Naive B cell (primary cell): ENCODE results near the gene CAMK2B. TPM values are rescaled to one million over a fixed set of nuclear protein-coding genes. Genes with fewer than 3 reads are reported as not detected.

ENCODE experiments used
- ATAC-seq, 2 donors: fragments of 150-1000 bp; cut with Tn5 transposase; 2 replicates each; pipeline ENCODE4 v1.10.0; 2021; ENCODE audit warnings: low read depth in 2 of 2, mild to moderate bottlenecking in 2 of 2, moderate library complexity in 2 of 2
- DNase-seq: peaks from one replicate; pipeline ENCODE4 v3.0.0; 2022
- H3K27ac Mint-ChIP-seq, 6 donors: one replicate each; pipeline ENCODE4 v1.8.0; 2020 to 2022; ENCODE audit warnings: mild to moderate bottlenecking in 6 of 6, mixed read lengths in 6 of 6, moderate library complexity in 5 of 6, inconsistent platforms in 2 of 6
- H3K27me3 Mint-ChIP-seq, 3 donors: one replicate each; pipeline ENCODE4 v1.8.0; 2021 to 2022; ENCODE audit warnings: mixed read lengths in 3 of 3, mild to moderate bottlenecking in 1 of 3
- H3K36me3 Mint-ChIP-seq, 2 donors: one replicate each; pipeline ENCODE4 v1.8.0; 2020 to 2022; ENCODE audit warnings: mixed read lengths in 2 of 2, inconsistent platforms in 1 of 2, mild to moderate bottlenecking in 1 of 2
- H3K4me1 Mint-ChIP-seq, 3 donors: one replicate each; pipeline ENCODE4 v1.8.0; 2020 to 2022; ENCODE audit warnings: mixed read lengths in 3 of 3, inconsistent platforms in 1 of 3, mild to moderate bottlenecking in 1 of 3, moderate library complexity in 1 of 3
- H3K4me3 Mint-ChIP-seq, 8 donors: one replicate each; pipeline ENCODE4 v1.8.0; 2020 to 2022; ENCODE audit warnings: mild to moderate bottlenecking in 8 of 8, mixed read lengths in 8 of 8, moderate library complexity in 8 of 8, inconsistent platforms in 2 of 8
- H3K9me3 Mint-ChIP-seq, 7 donors: one replicate each; pipeline ENCODE4 v1.8.0; 2020 to 2022; ENCODE audit warnings: mixed read lengths in 7 of 7, mild to moderate bottlenecking in 5 of 7, inconsistent platforms in 2 of 7, moderate library complexity in 1 of 7
- polyA plus RNA-seq, 6 donors: library from polyadenylated mRNA; unstranded; fragments of 300-500 nt; fragmentation: Illumina TruSeq; gene quantifications; one replicate each; pipeline ENCODE4 v1.2.3, GENCODE V29; 2021; ENCODE audit warnings: low read depth in 6 of 6

Gene CAMK2B
- polyA plus RNA-seq, 6 donors from 2014 or later: not detected

DNA sequence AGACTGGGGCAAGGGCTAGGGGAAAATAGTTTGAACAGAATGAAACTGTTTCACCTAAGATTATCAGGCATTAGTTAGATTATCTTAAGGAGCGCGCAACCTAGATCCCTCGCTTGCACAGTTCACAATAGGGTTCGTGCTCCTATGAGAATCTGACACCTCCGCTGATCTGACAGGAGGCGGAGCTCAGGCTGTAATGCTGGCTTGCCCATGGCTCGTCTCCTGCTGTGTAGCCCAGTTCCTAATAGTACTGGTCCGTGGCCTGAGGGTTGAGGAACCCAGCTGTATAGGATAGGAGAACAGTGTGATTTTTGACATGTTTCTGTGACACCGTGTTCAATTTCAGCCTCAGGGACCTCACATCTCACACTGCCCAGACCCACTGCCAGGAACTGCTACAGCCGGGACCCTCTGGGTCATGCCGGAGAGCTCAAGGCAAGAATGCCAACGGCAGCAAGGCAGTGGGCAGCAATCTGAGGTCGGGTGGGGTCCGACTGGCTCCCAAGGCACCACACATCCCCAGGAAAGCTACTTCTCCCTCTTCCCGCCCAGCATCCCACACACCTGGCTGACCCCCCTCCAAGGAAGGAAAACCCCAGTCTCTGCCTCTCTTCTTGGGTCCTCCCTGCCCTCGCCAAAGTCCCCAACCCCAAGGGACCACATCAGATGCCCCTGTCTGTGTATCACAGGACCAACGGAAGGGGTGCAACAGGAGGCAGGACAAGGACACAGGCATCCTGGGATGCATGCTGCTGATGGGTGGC lies 31.7 kb downstream of the CAMK2B start:
- Mint-ChIP-seq H3K4me3 (no peak overlapping the region), H3K36me3 (no peaks in the 10 kb centered on the region), H3K27me3 (peaks cover 41 to 75% (median 61%) of the 10 kb centered on the region in 3 donors), H3K27ac (no peak overlapping the region), H3K9me3 (peaks cover 0 to 5% (median 0%) of the 10 kb centered on the region in 7 donors), H3K4me1 (no peaks in the 10 kb centered on the region)
- ATAC-seq: no peak
- no peak for DNase-seq

DNA sequence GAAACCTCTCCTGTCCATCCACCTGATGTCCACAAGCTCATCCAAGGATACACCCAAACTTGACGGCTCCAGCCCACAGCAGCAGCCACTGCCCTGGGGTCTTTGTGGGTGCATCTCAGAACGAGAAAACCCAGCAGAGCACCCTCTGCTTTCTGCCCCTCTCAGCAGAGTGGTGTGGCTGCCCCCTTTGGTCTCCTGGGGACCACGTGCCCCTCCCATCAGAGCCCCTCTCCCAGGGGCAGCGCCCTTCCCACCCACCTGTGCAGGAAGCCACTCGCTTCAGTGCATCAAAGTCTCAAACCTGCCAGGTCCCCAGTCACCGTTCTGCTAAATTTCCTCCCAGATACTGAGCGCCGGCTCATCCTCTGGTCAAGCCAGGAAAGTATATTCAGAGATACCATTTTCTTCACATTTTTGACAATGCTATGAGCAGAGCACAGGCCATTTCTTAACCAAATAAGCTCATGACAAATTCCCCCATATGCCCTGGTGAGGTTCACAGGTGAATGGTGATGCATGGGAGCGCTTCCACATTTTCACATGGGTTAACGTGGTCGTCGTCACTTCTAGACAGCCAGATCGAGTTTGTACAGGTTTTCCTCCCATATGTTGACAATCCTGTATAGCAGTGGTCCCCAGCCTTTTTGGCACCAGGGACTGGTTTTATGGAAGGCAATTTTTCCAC lies 32.4 kb downstream of the CAMK2B start:
- ATAC-seq: no peak
- peaks cover 0 to 5% (median 0%) of the 10 kb centered on the region in 7 donors for H3K9me3 Mint-ChIP-seq
- H3K36me3 Mint-ChIP-seq: no peaks in the 10 kb centered on the region
- H3K27me3 Mint-ChIP-seq: peaks cover 41 to 70% (median 57%) of the 10 kb centered on the region in 3 donors
- H3K4me1 Mint-ChIP-seq: no peaks in the 10 kb centered on the region
- H3K4me3 Mint-ChIP-seq: no peak overlapping the region
- no peak for DNase-seq
- peak overlapping the region in 1 of 6 donors; percentile 28 for H3K27ac Mint-ChIP-seq

DNA sequence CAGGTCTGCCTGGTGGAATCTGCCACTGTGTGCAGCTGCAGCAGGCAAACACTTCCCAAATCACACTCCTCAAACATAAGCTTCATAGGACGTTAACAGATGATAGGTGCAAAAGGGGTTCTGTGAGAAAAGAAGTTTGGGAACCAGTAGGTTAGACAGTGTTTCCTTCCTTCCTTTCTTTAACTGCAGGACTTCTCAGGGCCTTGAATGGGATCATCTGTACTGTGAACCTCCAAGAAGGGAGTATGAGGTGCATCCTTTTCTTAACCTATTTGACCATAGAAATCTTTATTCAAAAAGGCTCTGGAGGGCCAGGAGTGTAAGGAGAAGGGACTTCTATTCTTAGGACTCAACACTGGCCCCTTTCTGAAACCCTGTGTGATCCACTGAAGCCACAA lies 33.0 kb downstream of the CAMK2B start:
- ATAC-seq (no peak), DNase-seq (no peak)
- no peak overlapping the region for H3K27ac Mint-ChIP-seq
- no peaks in the 10 kb centered on the region for H3K36me3 Mint-ChIP-seq
- H3K4me1 Mint-ChIP-seq: peaks cover under 1 to 2% (median under 1%) of the 10 kb centered on the region in 3 donors
- peaks cover 40 to 66% (median 55%) of the 10 kb centered on the region in 3 donors for H3K27me3 Mint-ChIP-seq
- peaks cover 0 to 5% (median 0%) of the 10 kb centered on the region in 7 donors for H3K9me3 Mint-ChIP-seq
- no peak overlapping the region for H3K4me3 Mint-ChIP-seq

DNA sequence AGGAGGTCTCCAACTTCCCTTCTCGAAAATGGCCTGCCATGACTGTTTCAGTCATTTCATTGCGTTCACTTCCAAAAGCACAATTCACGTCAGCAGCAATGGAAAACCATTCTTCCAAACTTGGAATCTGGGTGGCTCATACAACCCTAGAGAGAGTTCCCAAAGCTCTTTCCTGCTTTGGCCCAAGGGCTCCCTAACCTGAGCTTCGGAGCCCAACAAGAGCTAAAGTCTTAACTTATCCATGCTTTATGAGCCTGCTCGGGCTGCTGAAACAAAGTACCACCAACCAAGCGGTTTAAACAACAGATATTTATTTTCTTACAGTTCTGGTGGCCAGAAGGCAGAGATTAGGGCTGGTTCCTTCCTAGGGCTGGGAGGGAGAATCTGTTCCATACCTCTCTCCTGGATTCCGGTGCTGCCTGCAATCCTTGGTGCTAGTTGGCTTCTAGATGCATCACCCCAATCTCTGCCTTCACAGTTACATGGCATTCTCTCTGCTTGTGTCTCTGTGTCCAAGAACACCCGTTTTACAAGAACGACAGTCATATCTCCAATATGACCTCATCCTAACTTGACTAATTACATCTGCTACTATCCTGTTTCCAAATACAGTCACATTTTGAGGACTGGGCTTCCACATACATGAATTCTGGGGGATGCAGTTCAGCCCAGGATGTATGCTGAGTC lies 33.5 kb downstream of the CAMK2B start:
- Mint-ChIP-seq H3K27ac (no peak overlapping the region), H3K36me3 (no peaks in the 10 kb centered on the region), H3K4me3 (peak overlapping the region in 1 of 8 donors; percentile 21), H3K9me3 (peaks cover 0 to 5% (median 0%) of the 10 kb centered on the region in 7 donors), H3K27me3 (peaks cover 35 to 60% (median 50%) of the 10 kb centered on the region in 3 donors), H3K4me1 (peaks cover 5 to 8% (median 5%) of the 10 kb centered on the region in 3 donors)
- ATAC-seq (no peak), DNase-seq (no peak)

DNA sequence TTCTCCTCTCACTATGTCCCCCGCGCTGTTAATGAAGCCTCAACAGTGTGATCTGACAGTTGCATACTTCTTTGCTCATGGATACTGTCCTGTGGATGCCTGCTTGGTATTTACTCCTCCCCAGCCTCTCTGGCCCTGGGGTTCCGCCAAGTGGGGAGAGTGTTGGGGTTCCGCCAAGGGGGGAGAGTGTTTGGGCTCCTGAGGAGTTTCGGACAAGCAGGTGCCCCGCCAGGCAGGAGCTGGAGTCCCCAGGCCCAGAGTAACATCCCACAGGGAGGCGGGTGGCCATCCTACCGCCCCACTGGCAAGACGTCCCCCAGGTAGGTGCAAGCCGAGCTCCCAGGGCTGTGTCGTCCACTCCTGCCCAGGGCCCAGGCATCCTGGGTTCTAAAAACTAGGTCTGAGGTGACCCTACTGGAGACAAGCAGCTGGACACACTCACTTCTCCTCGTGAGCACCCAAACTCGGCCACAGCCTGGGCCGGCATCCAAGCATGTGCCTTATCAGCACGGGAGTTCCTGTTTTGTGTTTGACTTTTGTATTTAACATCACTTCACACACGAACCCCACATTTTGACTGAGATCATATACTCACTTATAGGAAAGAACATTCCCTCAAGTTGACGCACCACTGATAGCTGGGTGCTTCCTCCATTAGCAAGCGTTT lies 34.2 kb downstream of the CAMK2B start:
- H3K4me1 Mint-ChIP-seq: peaks cover 5 to 13% (median 8%) of the 10 kb centered on the region in 3 donors
- no peak overlapping the region for H3K4me3 Mint-ChIP-seq
- H3K27ac Mint-ChIP-seq: no peak overlapping the region
- peaks cover 0 to 3% (median 0%) of the 10 kb centered on the region in 7 donors for H3K9me3 Mint-ChIP-seq
- ATAC-seq: no peak
- no peak for DNase-seq
- H3K36me3 Mint-ChIP-seq: no peaks in the 10 kb centered on the region
- peaks cover 29 to 53% (median 46%) of the 10 kb centered on the region in 3 donors for H3K27me3 Mint-ChIP-seq

DNA sequence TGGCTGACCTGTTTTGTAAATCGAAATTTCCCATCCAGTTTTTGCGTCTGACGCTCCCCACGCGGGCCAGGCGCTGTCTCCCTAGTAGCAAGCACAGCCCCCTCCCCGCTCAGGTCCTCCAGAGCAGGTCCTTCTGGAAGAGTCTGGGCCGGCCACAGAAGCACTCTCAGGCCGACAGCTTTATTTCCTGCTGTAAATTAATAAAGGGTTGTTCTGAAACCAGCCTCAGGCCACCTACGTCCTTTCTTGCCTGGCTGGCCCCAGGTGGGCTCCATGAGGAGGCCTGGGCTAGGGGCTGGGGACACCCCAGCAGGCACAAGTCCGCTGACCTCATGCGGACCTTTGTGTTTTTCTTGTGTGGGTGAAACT lies 35.2 kb downstream of the CAMK2B start:
- H3K4me1 Mint-ChIP-seq: peaks cover 5 to 13% (median 8%) of the 10 kb centered on the region in 3 donors
- ATAC-seq: no peak
- H3K27me3 Mint-ChIP-seq: peaks cover 21 to 47% (median 37%) of the 10 kb centered on the region in 3 donors
- no peaks in the 10 kb centered on the region for H3K36me3 Mint-ChIP-seq
- no peak overlapping the region for H3K4me3 Mint-ChIP-seq
- H3K27ac Mint-ChIP-seq: peak overlapping the region in 1 of 6 donors; percentile 3
- no peak for DNase-seq
- H3K9me3 Mint-ChIP-seq: peaks cover 0 to 1% (median 0%) of the 10 kb centered on the region in 7 donors

DNA sequence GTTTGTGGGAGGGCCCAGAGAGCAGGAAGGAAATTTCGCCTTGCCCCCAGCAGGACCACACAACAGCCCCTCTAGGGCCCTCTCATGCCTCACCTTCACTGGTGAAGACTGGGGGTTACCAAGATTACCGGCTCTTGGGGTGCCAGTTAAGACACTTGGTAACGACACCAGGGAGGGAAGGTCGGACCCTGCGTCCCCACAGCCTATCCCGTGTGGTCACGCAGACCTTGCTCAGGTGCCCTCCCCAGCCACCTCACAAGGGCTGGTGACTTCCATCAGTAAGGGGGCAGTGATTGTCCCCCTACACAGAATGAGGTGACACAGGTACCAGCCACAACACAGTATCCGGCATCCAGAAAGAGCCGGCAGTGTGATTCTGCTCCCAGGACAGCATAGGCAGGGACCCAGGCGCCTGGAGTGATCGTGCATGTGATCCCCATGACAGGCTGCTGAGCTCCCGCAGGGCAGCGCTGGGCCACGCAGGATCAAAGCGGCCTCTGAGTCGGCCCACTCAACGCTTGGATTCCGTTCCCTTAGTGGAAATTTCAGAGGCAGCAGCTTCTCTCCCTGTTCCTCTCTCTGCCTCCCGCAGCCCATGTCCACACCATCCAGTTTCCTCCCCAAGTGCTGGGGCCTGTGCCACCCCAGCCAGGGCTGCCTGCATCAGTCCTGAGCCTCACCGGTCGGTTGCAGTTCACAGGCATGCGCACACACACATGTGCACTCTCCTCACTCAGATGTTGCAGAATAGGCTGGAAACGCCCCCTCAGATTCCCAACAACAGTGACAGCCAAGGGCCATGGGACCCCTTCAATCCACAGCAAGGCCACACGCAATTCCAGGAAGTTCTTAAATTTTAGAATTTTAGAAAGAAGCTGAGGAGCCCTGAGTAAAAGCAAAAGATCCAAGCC lies 35.8 kb downstream of the CAMK2B start:
- Mint-ChIP-seq H3K4me3 (no peak overlapping the region), H3K4me1 (peaks cover 5 to 13% (median 8%) of the 10 kb centered on the region in 3 donors), H3K27ac (peak overlapping the region in 1 of 6 donors; percentile 3), H3K36me3 (no peaks in the 10 kb centered on the region), H3K9me3 (peaks cover 0 to 1% (median 0%) of the 10 kb centered on the region in 7 donors), H3K27me3 (peaks cover 17 to 43% (median 30%) of the 10 kb centered on the region in 3 donors)
- no peak for ATAC-seq
- no peak for DNase-seq

DNA sequence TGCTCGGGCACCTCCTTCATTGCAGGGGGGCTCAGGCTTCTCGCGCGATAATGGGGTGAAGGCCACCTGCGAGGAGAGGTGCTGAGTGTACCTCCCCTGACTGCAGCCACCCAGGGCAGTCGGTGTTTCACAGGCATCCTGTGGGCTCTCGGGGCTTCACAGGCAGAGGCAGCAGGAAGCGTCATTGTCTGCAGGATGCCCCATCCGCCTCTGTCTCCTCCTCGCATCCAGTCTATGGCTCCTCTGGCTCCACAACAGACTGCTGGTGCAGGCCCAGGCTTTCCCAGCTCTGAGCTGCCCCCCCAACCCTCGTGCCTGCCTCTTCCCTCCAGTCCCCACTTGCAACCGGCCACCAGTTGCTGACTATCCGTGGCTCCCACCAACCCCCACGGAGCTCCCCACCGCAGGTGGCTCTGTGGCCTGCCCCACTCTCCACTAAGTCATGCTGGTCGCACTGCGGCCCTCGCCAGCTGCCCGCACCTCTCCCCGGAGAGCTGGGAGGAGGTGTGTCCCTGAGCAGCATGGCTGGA lies 36.5 kb downstream of the CAMK2B start:
- Mint-ChIP-seq H3K9me3 (peaks cover 0 to 1% (median 0%) of the 10 kb centered on the region in 7 donors), H3K27me3 (peaks cover 10 to 36% (median 24%) of the 10 kb centered on the region in 3 donors), H3K36me3 (no peaks in the 10 kb centered on the region), H3K27ac (no peak overlapping the region), H3K4me3 (no peak overlapping the region), H3K4me1 (peaks cover 5 to 13% (median 8%) of the 10 kb centered on the region in 3 donors)
- DNase-seq (no peak), ATAC-seq (no peak)

DNA sequence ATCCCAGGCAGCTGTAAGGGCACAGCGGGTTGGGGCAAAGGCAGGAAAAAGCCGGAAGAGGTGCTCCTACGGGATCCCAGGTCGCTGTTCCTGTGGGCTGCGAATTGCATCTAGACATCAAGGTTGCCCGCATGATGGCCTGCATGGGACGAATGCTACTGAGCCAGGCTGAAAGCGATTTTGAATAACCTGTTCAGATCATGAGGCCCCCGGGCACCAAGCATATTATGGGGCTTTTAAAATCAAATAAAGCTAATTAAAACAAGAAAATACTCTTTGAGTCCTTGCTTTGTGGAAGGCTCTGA lies 37.1 kb downstream of the CAMK2B start:
- H3K4me3 Mint-ChIP-seq: no peak overlapping the region
- ATAC-seq: no peak
- peaks cover 0 to 1% (median 0%) of the 10 kb centered on the region in 7 donors for H3K9me3 Mint-ChIP-seq
- peaks cover 6 to 30% (median 24%) of the 10 kb centered on the region in 3 donors for H3K27me3 Mint-ChIP-seq
- H3K27ac Mint-ChIP-seq: no peak overlapping the region
- H3K36me3 Mint-ChIP-seq: no peaks in the 10 kb centered on the region
- DNase-seq: no peak
- H3K4me1 Mint-ChIP-seq: peaks cover 5 to 13% (median 8%) of the 10 kb centered on the region in 3 donors

DNA sequence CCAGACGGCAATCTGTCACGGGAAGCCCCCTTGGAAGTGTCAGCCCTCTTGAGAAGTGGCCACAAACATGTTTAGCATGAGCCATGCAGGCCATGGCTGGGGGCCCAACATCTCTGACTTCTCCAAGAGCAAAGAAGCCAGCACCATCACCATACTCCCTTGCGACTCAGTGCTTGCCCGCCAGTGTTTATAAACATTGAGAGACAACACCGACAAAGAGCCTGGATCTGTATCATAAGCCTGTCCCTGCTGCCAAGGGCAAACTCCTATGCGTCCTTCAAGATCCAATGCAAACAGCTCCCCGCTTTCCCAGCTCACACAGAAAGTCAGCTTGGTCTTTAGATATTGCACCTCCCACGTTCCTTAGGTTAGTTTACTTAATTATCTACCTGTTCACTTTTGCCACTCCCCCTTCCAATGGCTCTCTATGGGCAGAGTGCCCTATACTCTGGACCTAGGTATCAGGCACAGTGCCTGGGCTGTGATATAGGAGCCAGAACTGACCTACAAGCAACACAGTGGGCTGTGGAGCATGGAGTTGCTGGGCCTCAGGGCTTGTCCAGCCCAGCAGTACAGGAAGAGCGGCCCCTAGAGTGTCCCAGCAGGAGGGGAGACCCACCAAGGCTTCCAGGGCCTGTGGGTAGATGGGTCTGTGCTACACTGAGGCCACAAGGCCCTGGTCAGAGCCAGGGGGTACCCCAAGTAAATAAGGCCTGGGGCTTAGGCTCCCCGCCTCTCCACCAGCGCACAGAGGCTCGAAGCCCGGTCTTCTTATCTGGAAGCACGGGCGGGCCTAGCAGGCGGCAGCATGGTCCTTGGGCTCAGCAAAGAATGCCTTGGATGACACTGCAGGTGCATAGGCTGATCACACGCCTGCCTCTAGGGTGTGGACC lies 37.7 kb downstream of the CAMK2B start:
- H3K4me3 Mint-ChIP-seq: no peak overlapping the region
- no peaks in the 10 kb centered on the region for H3K36me3 Mint-ChIP-seq
- peaks cover 5 to 13% (median 8%) of the 10 kb centered on the region in 3 donors for H3K4me1 Mint-ChIP-seq

More for the DNA sequence above, 37.7 kb downstream of the CAMK2B start:
- peaks cover 6 to 25% (median 19%) of the 10 kb centered on the region in 3 donors for H3K27me3 Mint-ChIP-seq
- DNase-seq: no peak
- H3K9me3 Mint-ChIP-seq: peaks cover 0 to 1% (median 0%) of the 10 kb centered on the region in 7 donors
- ATAC-seq: no peak
- H3K27ac Mint-ChIP-seq: peak overlapping the region in 2 of 6 donors; percentile 58 to 82
